ACHN (cell line): ENCODE results near the gene ISYNA1.

ENCODE experiments used
- DNase-seq: peaks from one replicate; pipeline ENCODE4 v3.0.0-alpha.2; 2015
- in situ Hi-C: cut with HindIII; loops from 2 replicates; pipeline ENCODE4 v1.10.0; 2017; ENCODE audit warnings: low sequenced_read_pairs, low pct_ligation_motif_present, low pct_unique_long_range_greater_than_20kb

The ISYNA1 gene

GRCh38 chr19:18437491-18438330 lies at the start of gene ISYNA1:
ISYNA1 (minus strand) TSS chr19:18438133; CDS start chr19:18437979, 154 bp downstream.
- in situ Hi-C loops: no loop called here
- peak; percentile 57 for DNase-seq

- in situ Hi-C loops: no loop called here
- no peak for DNase-seq
Measured at GRCh38 chr19:18486746-18487145, 48.8 kb upstream of the ISYNA1 start.

GRCh38 chr19:18484992-18485391 lies 47.1 kb upstream of the ISYNA1 start:
- in situ Hi-C loops: no loop called here
- no peak for DNase-seq

- in situ Hi-C loops: no loop called here
- no peak for DNase-seq
Measured at GRCh38 chr19:18483119-18483890, 45.4 kb upstream of the ISYNA1 start.

GRCh38 chr19:18481505-18482222 lies 43.7 kb upstream of the ISYNA1 start:
- DNase-seq: no peak
- in situ Hi-C loops: no loop called here

GRCh38 chr19:18480006-18480691 lies 42.2 kb upstream of the ISYNA1 start:
- DNase-seq: no peak

GRCh38 chr19:18478545-18479311 lies 40.8 kb upstream of the ISYNA1 start:
- in situ Hi-C loops: no loop called here
- DNase-seq: peak; percentile 71

More at GRCh38 chr19:18480006-18480691, 42.2 kb upstream of the ISYNA1 start:
- in situ Hi-C loops: no loop called here

- DNase-seq: no peak
- in situ Hi-C loops: no loop called here
Measured at GRCh38 chr19:18477974-18478373, 40.0 kb upstream of the ISYNA1 start.

- in situ Hi-C loops: no loop called here
- no peak for DNase-seq
Measured at GRCh38 chr19:18477042-18477779, 39.3 kb upstream of the ISYNA1 start.

- no peak for DNase-seq
- in situ Hi-C loops: no loop called here
Measured at GRCh38 chr19:18476507-18477041, 38.6 kb upstream of the ISYNA1 start.

- no peak for DNase-seq
- in situ Hi-C loops: no loop called here
Measured at GRCh38 chr19:18475762-18476331, 37.9 kb upstream of the ISYNA1 start.

- in situ Hi-C loops: no loop called here
- no peak for DNase-seq
Measured at GRCh38 chr19:18475004-18475453, 37.1 kb upstream of the ISYNA1 start.

- DNase-seq: no peak
- in situ Hi-C loops: no loop called here
Measured at GRCh38 chr19:18474366-18474887, 36.5 kb upstream of the ISYNA1 start.

- no peak for DNase-seq
- in situ Hi-C loops: no loop called here
Measured at GRCh38 chr19:18473706-18474087, 35.8 kb upstream of the ISYNA1 start.

GRCh38 chr19:18473003-18473705 lies 35.2 kb upstream of the ISYNA1 start:
- in situ Hi-C loops: no loop called here

GRCh38 chr19:18470787-18471186 lies 32.9 kb upstream of the ISYNA1 start:
- no peak for DNase-seq
- in situ Hi-C loops: no loop called here

More at GRCh38 chr19:18473003-18473705, 35.2 kb upstream of the ISYNA1 start:
- no peak for DNase-seq
